ENCODE results near the gene SERPINH1.

The SERPINH1 gene

DNA sequence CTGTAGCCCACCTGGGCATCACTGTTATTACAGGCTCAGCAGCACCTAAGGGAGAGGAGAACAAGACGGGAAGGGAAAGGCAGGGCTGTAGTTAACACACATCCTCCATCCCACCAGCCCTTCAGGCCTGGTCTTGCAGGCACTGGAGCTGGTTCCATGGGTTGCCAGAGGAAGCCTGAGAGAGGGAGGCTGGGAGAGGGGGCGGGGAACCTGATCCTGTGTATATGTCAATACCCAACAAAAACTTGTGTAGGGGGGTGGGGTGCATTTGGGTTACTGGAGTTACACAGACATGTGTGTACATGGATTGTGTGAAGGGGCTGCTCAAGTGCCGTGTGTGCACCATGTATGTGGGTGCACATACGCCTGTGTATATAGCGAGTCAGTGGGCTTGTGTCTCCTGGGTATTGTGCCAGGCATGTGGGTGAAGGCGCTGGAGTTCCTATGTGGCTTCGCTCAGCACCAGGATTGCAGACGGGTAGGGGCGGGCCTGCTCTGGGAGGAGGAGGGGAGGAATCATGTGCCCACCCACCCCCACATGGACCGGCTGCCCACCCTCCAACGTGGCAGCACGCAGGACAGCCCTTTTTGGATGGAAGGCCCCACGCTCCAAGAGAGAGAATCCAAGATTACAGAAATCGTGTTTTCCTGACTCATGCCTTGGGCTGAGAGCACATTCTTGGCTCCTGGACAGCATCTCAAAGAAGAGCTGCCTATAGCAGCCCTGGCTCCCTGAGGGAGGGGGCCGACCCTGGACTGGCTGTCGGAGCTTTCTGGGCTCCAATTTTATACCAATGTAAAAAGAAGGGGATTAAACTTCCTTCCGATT, 4.2 kb upstream of the SERPINH1 start:
- peak; percentile 53 for DNase-seq

DNA sequence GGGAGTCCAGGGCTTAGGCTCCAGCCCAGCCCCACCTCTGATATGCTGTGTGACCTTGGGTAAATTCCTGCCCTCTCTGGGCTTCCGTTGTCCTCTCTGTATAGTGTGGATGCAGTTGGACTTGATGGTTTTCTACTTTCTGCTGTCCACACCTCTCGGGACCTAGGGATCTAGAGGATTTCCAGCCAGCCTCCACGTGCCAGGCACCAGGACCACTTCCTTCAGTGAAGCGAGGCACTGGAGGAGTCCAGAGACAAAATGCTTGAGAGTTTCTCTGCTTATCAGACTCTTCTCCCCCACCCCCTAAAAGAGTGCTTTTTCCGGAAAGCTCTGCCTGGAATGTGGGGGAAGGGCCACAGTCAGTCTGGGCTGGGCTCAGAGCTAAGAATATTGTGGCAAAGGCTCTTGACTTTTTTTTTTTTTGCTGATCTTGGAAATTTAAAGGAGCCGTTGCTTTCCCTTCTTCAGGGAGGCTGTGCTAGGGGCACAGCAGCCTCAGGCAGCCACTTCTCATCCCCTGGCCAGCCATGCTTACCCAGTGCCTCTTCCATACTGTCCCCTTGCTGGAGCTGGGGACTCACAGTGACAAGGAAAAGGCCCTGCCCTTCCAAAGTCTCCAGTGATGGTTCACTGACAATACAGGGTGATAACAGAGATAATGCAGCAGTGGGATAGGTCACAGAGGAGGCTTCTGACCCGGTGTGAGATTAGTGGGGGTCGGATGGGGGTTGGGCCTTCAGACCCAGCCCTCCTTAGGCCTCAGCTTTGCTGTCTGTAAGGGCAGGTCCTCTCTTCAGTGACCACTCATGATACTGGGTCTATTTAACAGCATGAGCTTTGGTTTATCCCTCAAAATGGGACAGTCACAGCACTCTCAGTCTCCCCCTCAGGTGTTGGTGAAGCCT, 2.9 kb upstream of the SERPINH1 start:
- DNase-seq = no peak

DNA sequence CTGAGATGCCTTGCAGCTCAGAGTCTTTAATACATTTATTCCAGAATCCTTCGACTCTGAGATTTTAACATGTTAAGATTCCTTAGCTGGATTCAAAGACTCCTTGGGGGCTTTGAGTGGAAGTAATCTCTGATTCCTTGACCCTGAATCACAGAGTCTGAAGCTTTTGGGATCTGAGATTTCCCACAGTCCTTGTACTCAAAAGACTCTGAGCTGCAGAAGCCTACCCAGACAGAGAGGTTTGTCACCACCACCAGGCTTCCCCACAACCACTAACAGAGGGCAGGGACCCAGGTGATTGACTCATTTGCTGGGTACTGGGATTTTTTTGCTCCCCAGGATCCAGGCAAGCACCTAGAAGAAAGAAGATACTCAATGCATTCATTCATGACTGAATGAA, 1.4 kb upstream of the SERPINH1 start:
- no peak for DNase-seq

DNA sequence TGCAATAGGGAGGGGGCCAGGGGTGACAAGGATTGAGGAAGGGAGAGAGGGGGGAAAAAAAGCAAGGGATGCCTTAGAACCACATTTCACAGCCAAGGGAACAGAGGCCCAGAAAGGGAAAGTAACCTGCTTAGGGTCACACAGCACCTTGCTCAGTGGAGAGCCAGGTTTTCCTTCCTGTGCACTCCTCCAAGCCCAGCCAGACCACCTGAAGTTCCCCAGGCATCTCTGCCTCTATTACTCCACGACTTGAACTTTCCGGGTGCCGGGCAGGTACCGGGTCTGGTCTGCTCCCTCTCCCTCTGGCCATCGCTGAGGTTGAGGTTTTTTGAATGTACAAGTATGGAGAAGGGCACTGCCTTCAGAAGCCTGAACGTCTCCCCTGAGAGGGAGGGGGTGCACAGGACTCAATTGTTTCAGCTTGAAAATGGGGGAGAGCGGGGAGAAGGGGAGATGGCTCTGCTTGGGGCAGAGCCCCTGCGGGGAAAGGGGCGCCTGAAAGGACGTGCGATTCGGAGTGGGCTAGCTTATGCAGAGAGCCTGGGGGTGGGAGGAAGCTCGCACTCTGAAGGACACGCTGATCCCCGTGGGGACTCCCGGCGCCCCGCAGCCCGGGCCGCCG, 516 bp upstream of the SERPINH1 start:
- DNase-seq = no peak

DNA sequence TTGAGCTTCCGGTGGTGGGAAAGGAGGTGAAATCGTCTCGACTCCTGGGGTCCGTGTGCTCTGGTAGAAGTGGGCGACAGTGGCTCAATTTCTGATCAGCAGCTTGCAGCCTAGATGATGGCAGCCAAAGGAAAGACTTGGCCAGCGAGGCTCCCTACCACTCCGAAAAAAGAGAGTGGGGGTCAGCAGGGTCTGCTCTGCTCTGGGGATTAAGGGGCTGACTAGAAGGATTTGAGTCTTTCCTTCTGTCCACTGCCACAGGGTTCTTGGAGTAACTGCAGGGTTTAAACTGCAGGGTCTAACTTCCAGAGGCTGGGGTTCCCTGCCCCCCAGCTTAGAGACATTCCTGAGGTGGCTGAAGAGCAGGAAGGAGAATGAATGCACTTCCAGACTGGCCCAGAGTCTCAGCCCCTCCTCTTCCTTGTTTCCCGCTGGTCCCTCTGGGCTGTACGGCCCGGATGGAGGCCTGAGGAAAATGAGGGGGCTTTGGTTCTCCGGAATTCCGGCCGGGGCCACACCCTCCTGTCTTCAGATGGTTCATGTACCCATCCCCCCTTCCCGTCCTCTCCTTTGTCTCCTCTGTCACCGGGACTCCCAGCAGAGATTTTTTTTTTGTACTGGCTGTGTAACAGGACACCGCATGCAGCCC, 907 bp downstream of the SERPINH1 start:
- DNase-seq = no peak

DNA sequence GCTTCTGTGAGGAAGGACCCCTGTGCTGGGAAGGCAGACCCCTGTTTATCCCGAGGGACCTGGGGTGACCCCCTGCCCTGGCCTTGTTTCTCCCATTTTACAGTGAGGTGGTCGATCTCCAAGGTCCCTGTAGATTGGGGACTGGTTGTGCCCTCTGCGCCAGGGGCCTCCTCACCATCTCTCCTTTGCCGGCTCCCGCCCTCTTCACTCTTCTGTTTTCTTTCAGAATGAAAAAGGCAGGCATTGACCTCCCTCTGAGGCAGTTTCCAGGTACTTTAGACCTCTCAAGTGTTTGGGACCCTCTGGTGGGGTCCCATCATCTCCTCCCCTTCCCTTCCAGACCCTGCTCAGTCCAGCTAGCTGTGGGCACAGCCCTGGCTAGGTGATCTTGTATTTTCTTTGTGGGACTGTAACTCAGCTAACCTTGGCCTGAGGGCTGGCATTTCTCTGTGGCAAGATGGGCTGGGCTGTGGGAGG, 1.5 kb downstream of the SERPINH1 start:
- no peak for DNase-seq

DNA sequence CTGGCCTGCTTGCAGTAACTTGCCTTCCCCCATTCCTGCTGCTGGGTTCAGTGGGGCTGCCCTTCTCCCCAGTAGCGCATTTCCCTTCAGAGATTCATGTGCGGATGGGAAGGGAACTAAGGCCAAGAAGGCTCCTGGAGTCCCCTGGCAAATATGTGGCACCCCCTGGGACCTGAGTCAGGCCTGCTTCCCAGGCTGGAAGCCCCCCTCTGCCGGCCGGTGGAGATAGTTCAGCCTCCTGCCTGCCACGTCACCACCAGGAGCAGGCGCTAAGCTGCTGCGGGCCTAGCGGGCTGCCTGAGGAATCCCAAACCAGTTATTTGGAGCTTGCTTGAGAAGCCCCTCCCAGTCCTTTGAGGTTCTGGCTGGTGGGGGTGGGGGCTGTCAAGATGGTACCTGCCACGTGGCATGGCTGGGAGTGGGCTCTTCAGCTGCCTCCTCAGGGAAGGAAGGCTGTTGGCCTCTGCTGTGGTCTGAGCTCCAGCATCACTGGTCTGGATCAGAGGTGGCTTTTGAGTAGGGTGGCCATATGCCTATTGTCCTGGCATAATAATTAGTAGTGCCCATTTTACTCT, 2.0 kb downstream of the SERPINH1 start:
- DNase-seq = no peak

DNA sequence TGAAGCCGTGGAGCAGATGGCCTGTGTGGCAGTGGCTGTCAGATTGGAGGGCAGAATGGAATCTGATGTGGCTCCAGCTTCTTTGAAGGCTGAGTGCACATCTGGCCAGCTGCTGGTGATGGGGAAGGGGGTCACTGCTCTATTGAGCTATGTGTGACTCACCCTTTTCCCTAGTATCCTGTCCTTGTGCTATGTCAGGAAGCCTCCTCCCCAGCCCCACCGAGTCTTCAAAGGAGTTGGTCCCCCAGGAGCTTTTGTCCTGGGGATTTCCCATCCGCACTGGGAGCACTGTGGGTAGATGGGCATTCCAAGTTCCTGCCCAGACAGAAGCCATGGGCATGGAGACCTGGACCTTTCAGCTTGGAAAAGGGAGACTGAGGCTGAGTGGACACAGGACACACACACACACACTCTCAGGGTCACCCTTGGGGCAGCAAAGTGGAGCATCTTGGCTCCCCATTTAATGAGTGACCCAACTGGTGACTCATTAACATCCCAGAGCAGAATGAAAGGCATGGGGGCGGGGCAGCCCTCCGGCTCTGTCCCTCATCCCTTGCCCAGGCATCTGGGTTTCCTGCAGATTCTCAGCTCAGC, 3.3 kb downstream of the SERPINH1 start:
- no peak for DNase-seq

DNA sequence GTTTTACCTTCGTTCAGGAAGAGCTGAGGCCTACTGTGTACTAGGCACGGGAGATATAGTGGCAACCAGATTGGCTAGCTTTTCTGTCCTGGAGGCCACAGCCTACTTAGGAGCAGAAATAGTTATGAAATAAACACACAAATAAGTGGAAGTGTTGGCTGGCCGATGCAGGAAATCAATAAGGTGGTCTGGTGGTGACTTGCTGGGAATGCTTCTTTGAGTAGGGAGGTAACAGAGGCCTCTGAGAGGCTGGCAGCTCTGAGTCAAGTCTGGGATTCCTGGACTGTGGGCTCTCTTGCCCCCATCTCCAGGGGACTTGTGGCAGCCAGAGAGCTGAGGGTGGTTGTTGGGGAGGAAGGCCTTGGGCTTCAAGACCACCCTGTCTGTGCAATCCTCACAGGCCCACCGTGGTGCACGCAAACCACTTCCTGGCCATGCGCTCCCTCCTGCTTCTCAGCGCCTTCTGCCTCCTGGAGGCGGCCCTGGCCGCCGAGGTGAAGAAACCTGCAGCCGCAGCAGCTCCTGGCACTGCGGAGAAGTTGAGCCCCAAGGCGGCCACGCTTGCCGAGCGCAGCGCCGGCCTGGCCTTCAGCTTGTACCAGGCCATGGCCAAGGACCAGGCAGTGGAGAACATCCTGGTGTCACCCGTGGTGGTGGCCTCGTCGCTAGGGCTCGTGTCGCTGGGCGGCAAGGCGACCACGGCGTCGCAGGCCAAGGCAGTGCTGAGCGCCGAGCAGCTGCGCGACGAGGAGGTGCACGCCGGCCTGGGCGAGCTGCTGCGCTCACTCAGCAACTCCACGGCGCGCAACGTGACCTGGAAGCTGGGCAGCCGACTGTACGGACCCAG, 4.1 kb downstream of the SERPINH1 start:
- DNase-seq = no peak

DNA sequence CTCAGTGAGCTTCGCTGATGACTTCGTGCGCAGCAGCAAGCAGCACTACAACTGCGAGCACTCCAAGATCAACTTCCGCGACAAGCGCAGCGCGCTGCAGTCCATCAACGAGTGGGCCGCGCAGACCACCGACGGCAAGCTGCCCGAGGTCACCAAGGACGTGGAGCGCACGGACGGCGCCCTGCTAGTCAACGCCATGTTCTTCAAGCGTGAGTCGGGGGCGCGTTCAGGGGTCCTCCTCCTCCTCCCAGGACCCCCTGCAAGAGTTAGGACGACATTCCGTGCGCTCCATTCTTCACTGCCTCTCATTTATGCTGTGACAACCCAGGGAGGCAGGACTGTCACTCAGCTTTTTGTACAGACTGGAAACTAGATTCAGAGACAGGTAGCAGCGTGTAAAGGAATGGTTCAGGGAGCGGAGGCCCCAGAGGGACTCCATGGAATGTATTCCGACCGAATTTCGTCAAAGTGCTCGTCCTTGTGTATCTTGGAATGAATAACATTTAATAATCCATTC, 4.8 kb downstream of the SERPINH1 start:
- DNase-seq = no peak

DNA sequence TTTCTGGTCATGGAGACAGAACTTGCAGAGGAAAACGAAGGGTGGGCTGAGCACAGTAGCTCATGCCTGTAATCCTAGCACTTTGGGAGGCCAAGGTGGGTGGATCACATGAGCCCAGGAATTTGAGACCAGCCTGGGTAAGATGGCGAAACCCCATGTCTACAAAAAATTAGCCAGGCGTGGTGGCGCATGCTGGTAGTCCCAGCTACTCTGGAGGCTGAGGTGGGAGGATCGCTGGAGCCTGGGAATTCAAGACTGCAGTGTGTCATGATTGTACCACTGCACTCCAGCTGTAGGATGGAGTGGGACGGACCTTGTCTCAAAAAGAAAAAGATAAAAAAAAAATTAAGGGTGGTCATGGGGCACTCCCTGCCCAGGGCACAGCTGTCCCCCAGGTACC, 5.9 kb downstream of the SERPINH1 start:
- no peak for DNase-seq

DNA sequence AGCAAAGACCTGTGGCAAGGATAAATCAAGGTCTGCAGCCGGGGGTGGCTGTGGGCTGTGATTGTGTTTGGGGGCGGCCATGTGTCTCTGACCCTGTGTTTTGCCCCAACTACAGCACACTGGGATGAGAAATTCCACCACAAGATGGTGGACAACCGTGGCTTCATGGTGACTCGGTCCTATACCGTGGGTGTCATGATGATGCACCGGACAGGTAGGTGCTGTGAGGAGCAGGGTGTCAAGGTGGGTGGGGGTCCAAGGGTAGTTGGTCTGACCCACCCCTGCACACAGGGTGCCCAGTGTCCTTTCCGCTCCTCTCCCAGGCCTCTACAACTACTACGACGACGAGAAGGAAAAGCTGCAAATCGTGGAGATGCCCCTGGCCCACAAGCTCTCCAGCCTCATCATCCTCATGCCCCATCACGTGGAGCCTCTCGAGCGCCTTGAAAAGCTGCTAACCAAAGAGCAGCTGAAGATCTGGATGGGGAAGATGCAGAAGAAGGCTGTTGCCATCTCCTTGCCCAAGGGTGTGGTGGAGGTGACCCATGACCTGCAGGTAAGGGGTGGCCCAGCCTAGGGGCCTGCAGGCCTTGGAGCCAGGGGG, 6.7 kb downstream of the SERPINH1 start:
- DNase-seq = no peak

DNA sequence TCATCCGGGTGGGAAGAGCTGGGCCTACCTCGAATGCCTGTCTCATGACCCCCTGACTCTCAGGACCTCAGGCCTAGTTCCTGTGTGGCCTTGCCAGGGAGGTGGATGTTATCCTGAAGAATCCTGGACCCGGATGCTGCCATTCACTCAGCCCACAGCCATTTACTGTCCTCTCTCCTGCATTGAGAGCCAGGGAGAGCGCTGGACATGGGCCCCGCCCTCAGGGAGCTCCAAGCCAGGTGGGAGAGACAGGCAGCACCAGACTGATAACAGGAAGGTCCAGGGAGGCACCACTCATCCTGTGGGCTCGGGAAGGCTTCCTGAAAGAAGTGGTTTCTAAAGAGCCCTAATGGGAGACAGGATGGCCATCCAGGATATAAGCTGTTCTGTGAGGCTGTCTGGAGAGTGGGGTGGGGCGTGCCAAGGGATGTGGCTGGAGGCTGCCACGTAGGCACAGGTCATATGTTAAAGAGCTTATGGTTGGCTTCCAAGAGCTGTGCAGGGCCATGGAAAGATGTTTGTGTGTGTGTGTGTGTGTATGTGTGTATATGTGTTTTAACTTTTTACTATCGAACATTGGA, 8.6 kb downstream of the SERPINH1 start:
- DNase-seq = no peak

DNA sequence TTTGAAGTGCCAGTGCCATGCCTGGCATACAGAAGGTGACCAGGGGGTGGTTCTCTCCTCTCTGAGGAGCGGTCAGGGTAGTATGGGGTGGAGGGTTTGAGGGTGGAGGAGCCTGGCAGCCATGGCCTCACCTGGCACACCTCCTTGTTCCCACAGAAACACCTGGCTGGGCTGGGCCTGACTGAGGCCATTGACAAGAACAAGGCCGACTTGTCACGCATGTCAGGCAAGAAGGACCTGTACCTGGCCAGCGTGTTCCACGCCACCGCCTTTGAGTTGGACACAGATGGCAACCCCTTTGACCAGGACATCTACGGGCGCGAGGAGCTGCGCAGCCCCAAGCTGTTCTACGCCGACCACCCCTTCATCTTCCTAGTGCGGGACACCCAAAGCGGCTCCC, 9.6 kb downstream of the SERPINH1 start:
- DNase-seq = no peak

DNA sequence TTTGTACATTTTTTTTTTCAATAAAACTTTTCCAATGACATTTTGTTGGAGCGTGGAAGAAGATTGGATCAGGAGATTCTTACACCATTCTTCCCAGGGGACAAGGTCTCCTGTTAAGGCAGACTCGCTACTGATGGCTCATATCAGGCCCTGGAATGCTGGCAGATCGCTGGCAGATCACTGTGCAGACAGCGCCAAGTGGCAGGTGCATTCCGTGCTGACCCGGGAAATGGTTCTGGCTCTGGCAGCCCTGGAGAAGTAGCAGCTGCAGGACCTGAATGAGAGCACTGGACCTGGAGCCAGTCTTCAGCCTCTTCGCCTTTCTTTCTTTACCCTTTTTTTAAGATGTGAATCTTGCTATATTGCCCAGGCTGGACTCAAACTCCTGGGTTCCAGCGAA, 10.7 kb downstream of the SERPINH1 start:
- DNase-seq = no peak

DNA sequence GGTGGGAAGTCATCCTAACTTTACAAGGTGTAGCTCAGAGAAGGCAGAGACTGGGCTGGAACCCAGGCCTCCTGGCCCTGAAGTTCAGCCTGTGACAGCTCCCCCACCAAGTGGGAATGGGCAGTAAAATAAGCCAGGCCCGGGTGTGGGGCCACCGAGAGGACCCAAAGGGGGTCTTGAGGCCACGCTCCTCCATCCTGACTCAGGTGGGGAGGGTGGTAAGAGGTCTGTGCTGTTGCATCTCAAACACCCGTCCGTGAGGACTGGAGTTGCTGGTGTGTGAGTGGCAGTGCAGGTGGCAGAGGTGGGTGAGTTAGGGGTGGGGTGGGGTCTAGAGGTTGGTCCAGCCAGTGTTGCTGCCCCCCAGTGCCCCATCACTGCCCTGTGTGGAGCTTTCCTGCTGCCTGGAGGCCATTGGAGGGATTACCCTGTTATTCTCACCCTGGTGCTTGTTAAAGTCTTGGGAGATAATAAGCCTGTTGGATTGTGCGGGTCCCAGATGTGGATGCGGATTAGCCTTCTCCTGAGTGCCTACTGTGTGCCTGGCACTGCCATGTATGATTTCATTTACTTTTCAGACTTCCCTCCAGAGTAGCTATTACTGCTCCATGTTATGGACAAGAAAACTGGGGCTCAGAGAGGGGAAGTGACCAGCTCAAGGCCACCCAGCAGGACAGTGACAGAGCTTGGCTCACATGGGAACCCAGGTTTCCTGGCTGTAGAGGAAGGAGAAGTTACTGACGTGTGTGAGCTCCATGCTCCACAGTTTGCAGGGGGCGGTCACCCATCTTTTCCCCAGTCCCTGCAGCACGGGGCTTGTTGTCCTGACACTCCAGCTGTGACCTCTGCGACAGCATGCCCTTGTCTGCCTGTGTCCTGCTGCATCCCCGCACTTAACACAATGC, 12.9 kb downstream of the SERPINH1 start:
- no peak for DNase-seq

DNA sequence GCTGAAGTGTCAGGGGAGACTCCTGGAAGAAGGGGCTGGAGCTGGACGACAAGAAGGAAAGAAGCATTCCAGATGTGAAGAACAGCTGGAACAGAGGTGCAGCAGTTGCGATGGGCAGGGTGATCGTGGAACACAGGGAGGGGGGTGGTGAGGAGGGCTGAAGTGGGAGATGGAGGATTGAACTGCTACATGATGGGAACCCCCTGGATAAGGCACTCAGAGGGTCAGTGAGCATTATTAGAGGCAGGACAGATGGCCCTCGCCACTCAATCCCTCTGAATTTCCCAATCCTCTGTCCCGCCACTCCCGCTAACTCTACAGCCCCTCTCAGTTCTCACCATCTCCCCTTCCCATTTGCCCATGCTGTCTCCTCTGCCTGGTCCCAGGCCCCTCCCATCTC, 14.0 kb downstream of the SERPINH1 start:
- DNase-seq = no peak

DNA sequence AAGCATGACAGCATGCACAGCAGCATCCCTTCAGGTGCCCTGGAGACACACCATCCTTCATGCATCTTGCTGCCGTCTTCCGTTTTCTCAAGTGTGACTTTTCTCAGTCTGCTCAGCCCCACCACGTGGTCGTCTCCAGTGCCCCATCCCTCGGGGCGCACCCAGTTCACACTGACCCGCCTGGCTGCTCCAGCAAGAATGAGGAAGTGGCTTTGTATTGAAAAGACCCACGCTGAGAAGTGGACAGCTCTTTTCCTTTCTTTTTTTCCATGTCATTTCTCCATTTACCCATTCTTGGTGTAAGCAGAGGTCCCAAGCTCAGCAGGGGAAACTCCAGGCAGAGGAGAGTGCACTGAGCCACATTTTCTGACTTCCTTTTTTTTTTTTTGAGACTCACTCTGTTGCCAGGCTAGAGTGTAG, 14.5 kb downstream of the SERPINH1 start:
- DNase-seq = no peak

DNA sequence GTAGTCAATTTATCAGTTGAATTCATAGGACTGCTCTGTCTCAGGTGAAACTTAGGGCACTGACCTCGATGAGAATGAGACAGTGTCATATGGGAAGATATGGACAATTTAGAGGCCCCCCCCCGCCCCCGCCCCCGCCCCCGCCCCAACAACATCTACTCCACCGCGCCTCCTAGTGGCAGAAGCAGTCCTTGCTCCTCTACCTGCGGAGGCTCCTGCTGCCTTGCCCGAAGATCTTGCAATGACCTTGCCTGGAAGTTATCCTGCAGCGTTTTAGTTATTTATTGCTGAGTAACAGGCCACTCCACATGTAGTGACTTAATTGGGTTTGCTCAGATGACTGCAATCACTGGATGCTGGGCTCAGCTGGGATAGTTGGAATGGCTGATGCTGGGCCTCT, 15.2 kb downstream of the SERPINH1 start:
- DNase-seq = no peak

Measured in NCI-H446 treated with DMSO at 0.1 percent for 48 hours (cell line).